OCI-LY3 (cell line): Measurements from ENCODE around the gene LARGE1.

Source experiments
- H2AFZ ChIP-seq: fragments of 200-600, 300-600 bp; shearing (Covaris generic); 2 replicates; pipeline ENCODE4 v1.6.0; 2014; ENCODE audit warnings: antibody characterized with exemption, low read depth, low read length
- H3K27ac ChIP-seq: fragments of 200-600, 300-600 bp; sonication (generic); 2 replicates; pipeline ENCODE4 v1.5.1; 2014; ENCODE audit warnings: mild to moderate bottlenecking, low read length, moderate library complexity, mixed read lengths
- H3K27me3 ChIP-seq: fragments of 200-600, 300-600 bp; sonication (generic); 2 replicates; pipeline ENCODE4 v1.6.1; 2014; ENCODE audit warnings: low read depth, low read length, mixed read lengths
- H3K36me3 ChIP-seq: fragments of 200-600, 300-600 bp; sonication (generic); replicated peaks from 2 replicates; pipeline ENCODE3; 2014; ENCODE audit warnings: low read depth, low read length, mixed read lengths
- H3K4me1 ChIP-seq: fragments of 300-600, 200-600 bp; sonication (generic); 2 replicates; pipeline ENCODE4 v1.6.1; 2014; ENCODE audit warnings: low read length, mixed read lengths
- H3K4me2 ChIP-seq: fragments of 200-600, 300-600 bp; sonication (generic); 2 replicates; pipeline ENCODE4 v1.6.1; 2014; ENCODE audit warnings: low read length, mixed read lengths
- H3K4me3 ChIP-seq: fragments of 300-600, 200-600 bp; sonication (generic); 2 replicates; pipeline ENCODE4 v1.5.1; 2014; ENCODE audit warnings: antibody characterized with exemption, mild to moderate bottlenecking, low read length, moderate library complexity
- H3K79me2 ChIP-seq: fragments of 300-600, 200-600 bp; shearing (Covaris generic); 2 replicates; pipeline ENCODE4 v1.6.1; 2014; ENCODE audit warnings: mild to moderate bottlenecking, low read length, mixed read lengths
- H3K9ac ChIP-seq: fragments of 300-600, 200-600 bp; shearing (Covaris generic); 2 replicates; pipeline ENCODE4 v1.6.0; 2014; ENCODE audit warnings: mild to moderate bottlenecking, low read length, moderate library complexity
- H3K9me3 ChIP-seq: fragments of 200-600, 300-600 bp; shearing (Covaris generic); 2 replicates; pipeline ENCODE4 v1.6.1; 2014; ENCODE audit warnings: low read length, mixed read lengths; ENCODE audit not compliant: insufficient read depth
- H4K20me1 ChIP-seq: fragments of 200-600, 300-600 bp; sonication (generic); 2 replicates; pipeline ENCODE4 v1.6.1; 2016; ENCODE audit warnings: low read length, mixed read lengths; ENCODE audit not compliant: insufficient read depth
- EZH2phosphoT487 ChIP-seq: fragments of 200-600 bp; shearing (Covaris generic); IDR thresholded peaks from 2 replicates; pipeline ENCODE4 v1.6.1; 2018; ENCODE audit warnings: antibody characterized with exemption, mixed run types, low read depth
- TF ChIP-seq, protein P1 (sequence below): fragments of 200-600, 300-600 bp; sonication (generic); IDR thresholded peaks from 2 replicates; pipeline ENCODE4 v1.5.1; 2014; ENCODE audit warnings: antibody characterized with exemption, low read length, low read depth

Gene LARGE1

DNA sequence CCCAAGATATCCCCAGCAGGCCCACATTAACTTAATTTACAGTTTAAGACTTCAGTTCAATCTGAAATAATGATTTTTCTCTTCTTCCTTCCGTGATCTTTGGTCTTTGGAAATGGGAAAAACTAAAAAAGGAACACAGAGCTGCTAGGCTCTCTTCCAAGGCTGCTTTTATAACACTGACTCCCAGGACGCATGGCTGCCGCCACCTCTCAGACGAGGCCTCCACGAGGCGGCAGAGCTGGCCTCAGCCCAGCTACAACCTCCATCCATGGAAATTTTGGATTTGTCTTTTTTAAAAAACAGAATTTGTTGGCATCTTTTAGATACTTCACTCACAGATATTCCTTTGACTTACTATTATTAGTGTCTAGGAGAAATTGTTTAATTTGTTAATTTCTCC lies 476.6 kb downstream of the LARGE1 start:
- H3K36me3 ChIP-seq = no peaks in the 10 kb centered on the region
- H3K4me1 ChIP-seq = peaks cover 13% of the 10 kb centered on the region
- no peak overlapping the region for H3K9ac ChIP-seq
- H4K20me1 ChIP-seq = peaks cover 3% of the 10 kb centered on the region; the same call in 1 of the 2 replicates
- no peak overlapping the region for H2AFZ ChIP-seq
- H3K27me3 ChIP-seq = no peaks in the 10 kb centered on the region
- H3K4me3 ChIP-seq = no peak overlapping the region
- no peak for TF ChIP-seq EZH2phosphoT487
- TF ChIP-seq, protein P1, sequence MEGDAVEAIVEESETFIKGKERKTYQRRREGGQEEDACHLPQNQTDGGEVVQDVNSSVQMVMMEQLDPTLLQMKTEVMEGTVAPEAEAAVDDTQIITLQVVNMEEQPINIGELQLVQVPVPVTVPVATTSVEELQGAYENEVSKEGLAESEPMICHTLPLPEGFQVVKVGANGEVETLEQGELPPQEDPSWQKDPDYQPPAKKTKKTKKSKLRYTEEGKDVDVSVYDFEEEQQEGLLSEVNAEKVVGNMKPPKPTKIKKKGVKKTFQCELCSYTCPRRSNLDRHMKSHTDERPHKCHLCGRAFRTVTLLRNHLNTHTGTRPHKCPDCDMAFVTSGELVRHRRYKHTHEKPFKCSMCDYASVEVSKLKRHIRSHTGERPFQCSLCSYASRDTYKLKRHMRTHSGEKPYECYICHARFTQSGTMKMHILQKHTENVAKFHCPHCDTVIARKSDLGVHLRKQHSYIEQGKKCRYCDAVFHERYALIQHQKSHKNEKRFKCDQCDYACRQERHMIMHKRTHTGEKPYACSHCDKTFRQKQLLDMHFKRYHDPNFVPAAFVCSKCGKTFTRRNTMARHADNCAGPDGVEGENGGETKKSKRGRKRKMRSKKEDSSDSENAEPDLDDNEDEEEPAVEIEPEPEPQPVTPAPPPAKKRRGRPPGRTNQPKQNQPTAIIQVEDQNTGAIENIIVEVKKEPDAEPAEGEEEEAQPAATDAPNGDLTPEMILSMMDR = no peak
- H3K9me3 ChIP-seq = no peaks in the 10 kb centered on the region
- H3K27ac ChIP-seq = no peak overlapping the region
- H3K4me2 ChIP-seq = no peak overlapping the region
- no peaks in the 10 kb centered on the region for H3K79me2 ChIP-seq

DNA sequence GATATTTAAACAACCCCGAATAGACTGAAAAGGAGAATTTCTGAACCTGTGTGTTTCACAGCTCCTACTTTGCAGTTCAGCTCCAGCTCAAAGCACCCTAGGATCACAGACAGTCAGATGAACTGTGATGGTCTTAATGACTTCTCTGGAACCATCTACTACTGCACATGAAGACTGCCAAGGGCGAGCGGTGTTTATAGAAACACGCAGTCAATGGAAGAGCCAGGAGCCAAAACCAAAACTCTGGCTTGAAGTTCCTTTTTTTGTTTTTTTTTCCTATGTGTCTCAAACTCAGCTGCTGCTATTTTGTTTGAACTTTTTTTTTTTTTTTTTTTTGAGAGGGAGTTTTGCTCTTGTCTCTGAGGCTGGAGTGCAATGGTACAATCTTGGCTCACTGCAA lies 479.5 kb downstream of the LARGE1 start:
- Histone ChIP-seq H3K27ac (no peak overlapping the region), H3K4me1 (peaks cover 8% of the 10 kb centered on the region; the same call in 1 of the 2 replicates), H3K36me3 (no peaks in the 10 kb centered on the region), H3K9me3 (no peaks in the 10 kb centered on the region), H3K4me3 (no peak overlapping the region), H3K79me2 (no peaks in the 10 kb centered on the region), H3K4me2 (no peak overlapping the region), H4K20me1 (0 out of 2 replicates have a peak, but pooled peaks cover 3% of the 10 kb centered on the region), H3K9ac (no peak overlapping the region), H2AFZ (no peak overlapping the region), H3K27me3 (no peaks in the 10 kb centered on the region)
- no peak for TF ChIP-seq EZH2phosphoT487

DNA sequence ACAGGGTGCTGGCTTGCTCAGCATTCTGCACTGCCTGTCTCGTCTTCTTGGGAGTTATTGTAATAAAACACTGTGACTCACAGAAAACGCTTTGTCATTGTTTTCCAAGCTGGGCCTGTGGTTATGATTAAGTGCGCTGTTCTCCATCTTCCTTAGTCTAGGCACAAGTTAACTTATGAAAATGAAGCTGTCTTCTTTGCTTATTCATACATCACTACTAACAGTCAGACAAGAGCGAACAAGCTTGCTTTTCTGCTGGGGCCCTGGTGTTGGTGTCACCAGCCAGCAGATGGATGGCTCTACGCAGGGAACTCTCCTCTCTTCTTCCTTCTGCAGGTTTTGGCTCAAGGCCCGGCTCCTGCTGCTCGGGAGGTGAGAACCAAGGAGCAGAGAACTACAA lies 482.0 kb downstream of the LARGE1 start:
- no peaks in the 10 kb centered on the region for H3K27me3 ChIP-seq
- H3K27ac ChIP-seq = no peak overlapping the region
- 0 out of 2 replicates have a peak, but pooled peaks cover 3% of the 10 kb centered on the region for H4K20me1 ChIP-seq
- H3K36me3 ChIP-seq = no peaks in the 10 kb centered on the region
- H3K79me2 ChIP-seq = no peaks in the 10 kb centered on the region
- peaks cover 8% of the 10 kb centered on the region; the same call in 1 of the 2 replicates for H3K4me1 ChIP-seq
- TF ChIP-seq EZH2phosphoT487 = no peak
- TF ChIP-seq, protein P1 = no peak
- H3K4me3 ChIP-seq = no peak overlapping the region
- no peak overlapping the region for H2AFZ ChIP-seq
- no peaks in the 10 kb centered on the region for H3K9me3 ChIP-seq
- no peak overlapping the region for H3K4me2 ChIP-seq
- no peak overlapping the region for H3K9ac ChIP-seq

DNA sequence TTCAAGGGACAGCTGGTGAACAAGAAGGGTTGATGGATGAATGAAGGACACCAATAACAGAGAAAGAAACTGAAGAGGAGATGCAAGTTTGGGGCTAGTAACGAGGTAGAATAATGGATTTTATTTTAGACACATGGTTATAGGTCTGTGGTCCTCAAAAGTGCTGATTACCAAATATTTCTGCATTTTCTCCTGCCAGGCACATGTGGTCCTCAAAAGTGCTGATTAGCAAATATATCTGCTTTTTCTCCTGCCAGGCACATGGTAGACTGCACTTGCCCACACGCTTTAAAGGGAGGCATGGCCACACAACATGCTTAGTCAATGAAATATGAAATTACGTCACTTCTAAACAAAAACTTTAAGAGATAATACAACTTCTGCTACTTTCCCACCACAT lies 489.0 kb downstream of the LARGE1 start:
- H3K4me2 ChIP-seq = no peak overlapping the region
- H3K36me3 ChIP-seq = no peaks in the 10 kb centered on the region
- H3K79me2 ChIP-seq = no peaks in the 10 kb centered on the region
- no peaks in the 10 kb centered on the region for H4K20me1 ChIP-seq
- H2AFZ ChIP-seq = no peak overlapping the region
- H3K4me1 ChIP-seq = no peaks in the 10 kb centered on the region
- no peak overlapping the region for H3K4me3 ChIP-seq
- H3K27me3 ChIP-seq = no peaks in the 10 kb centered on the region
- H3K9ac ChIP-seq = no peak overlapping the region
- TF ChIP-seq, protein P1 = no peak
- TF ChIP-seq EZH2phosphoT487 = no peak
- H3K9me3 ChIP-seq = no peaks in the 10 kb centered on the region
- H3K27ac ChIP-seq = no peak overlapping the region
